HG03108 (cell line): Measurements from ENCODE around the gene NEK1.
"Not testable (repeated sequence)": the region's sequence is repeated elsewhere in the genome, so short reads cannot be mapped to it uniquely, and the experiment has no call there.

ENCODE experiments used
- ATAC-seq: cut with Tn5 transposase; IDR thresholded peaks from one replicate; pipeline ENCODE4 v1.9.1; 2021; ENCODE audit warnings: moderate library complexity; ENCODE audit not compliant: unreplicated experiment

The NEK1 gene

DNA sequence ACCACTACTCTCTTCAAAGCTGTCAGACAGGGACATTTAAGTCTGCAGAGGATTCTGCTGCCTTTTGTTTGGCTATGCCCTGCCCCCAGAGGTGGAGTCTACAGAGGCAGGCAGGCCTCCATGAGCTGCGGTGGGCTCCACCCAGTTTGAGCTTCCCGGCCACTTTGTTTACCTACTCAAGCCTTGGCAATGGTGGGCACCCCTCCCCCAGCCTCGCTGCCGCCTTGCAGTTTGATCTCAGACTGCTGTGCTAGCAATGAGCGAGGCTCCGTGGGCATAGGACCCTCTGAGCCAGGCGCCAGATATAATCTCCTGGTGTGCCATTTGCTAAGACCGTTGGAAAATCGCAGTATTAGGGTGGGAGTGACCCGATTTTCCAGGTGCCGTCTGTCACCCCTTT, 112.5 kb downstream of the NEK1 start:
- not testable (repeated sequence) for ATAC-seq

DNA sequence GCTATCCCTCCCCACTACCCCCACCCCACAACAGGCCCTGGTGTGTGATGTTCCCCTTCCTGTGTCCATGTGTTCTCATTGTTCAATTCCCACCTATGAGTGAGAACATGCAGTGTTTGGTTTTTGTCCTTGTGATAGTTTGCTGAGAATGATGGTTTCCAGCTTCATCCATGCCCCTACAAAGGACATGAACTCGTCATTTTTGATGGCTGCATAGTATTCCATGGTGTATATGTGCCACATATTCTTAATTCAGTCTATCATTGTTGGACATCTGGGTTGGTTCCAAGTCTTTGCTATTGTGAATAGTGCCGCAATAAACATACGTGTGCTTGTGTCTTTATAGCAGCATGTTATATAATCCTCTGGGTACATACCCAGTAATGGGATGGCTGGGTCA, 118.1 kb downstream of the NEK1 start:
- not testable (repeated sequence) for ATAC-seq

DNA sequence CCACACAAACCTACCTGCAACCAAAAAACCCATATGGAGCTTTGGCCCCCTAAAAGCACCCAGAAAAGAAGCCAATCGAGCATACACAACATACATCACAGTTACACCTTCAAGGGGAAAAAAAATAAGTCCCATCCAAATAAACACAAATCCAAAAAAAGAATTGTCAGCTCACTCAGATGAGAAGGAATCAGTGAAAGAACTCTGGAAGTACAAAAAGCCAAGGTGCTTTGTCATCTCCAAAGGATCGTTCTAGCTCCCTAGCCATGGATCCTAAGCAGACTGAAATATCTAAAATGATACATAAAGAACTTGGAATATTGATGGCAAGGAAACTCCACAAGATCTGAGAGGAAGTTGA, 119.2 kb downstream of the NEK1 start:
- ATAC-seq = no peak

DNA sequence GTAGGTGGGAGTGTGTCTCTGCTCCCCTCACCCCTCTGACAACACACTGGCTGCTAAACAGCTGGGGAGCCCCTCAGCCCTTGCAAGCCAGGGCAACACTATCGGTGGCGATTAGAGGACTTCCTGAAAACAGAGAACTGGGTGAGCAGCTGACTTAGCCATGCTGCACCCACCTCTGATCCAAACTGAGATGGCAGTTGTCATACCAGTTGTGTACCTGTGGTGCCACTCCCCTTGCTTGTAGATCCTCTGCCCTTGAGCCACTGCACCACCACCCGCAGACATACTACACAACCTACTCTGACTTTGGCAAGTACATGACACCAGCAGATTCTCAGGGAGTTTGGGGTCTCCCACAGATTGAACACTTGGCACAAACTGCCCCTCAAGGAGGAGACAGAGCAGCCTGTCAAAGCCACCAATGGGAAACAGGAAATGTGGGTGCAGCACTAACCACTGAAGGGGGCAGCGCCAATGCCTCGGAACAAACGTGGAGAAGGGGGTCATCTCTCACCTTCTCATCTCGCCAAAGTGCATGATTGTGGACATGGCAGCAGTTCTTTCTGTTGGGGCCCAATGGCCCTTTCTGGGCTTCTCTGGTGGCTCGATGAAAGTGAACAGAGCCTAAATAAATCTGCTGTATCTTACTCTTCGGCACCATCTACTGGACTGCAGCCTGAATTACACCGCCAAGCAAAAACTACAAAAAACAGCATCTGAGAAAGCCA, 119.8 kb downstream of the NEK1 start:
- ATAC-seq = no peak

DNA sequence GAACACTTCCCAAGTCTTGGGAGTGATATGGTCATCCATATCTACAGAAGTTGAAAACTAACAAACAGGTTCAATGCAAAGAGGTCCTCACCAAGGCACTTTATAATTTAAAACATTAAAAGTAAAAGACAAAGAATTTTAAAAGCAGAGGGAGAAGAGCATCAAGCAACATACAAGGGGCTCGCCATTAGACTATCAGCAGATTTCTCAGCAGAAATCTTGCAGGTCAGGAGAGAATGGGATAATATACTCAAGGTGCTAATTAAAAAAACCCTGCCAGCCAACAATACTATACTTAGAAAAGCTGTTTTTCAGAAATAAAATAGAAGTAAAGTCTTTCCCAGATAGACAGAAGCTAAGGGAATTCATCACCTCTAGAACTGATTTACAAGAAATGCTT, 121.2 kb downstream of the NEK1 start:
- ATAC-seq = no peak

DNA sequence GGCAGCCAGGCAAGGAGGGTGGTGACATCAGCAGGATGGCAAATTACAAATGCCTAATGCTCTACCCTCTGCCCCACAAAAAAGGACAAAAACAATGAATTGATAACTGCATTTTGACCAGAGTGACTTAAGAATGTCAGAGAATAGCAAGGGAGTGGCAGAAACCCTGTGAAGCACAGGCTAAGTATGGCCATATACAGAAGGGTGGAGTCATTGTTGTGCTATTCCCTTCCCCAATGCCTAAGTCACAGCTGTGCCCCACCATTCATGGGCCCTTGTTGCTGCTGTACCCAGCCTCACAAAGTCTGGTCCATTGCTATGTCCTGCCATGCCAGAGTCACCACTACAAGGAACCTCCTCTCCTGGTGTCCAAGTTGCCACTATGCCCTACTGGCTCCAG, 123.1 kb downstream of the NEK1 start:
- ATAC-seq = no peak

DNA sequence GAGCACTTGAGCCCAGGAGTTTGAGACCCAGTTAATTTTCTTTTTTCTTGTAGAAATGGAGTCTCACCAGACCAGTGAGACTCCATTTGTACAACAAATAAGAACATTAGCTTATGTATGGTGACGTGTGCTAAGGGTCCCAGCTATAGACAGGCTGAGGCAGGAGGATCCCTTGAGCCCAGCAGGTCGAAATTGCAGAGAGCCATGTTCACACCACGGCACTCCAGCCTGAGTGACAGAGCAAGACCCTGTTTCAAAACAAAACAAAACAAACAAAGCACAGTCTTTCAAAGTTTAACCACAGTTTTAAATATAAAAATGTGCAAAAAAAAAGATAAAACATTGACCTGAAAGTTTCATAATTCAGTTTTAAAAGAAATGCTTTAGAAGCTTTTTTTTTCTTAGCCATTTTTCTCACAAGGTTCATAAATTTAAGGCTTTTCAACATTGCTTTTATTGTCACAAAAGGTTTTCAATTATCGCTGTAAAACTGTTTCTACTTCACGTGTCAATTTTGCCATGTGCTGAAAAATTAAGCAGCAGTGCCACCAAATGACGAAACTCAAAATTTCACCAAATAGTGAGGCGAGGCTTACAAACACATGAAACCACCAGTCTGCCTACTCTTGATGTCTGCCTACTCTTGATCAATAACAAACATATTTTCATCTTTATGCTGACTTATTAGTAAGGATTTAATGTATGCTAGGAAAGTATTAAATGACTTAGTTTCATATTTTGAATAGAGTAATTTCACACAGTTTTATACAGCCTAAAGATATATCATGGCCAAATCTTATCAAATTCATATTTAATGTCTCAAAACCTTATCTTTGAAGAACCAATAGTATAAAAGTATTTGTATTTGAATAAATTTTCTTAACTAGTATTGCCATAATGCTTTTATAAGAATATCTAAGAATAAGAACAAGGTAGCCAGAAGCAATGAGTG, 126.3 kb downstream of the NEK1 start:
- ATAC-seq = no peak

DNA sequence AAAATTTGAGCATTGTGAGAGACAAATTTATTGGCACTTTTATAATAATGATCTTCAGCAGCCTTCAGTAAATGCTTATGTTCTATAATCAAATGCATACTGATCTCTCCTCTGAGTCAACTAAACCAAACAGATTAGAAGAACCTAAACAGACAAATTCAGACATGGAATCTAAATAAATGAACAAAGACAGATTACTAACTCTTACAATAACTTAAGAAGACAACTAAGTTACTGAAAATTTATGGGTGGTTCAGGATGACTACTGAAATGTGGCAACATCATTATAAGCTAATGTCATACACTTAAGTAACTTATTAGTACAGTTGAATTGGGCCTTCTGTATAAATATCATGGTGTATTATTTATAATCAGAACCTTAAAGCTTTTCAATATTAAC, 127.3 kb downstream of the NEK1 start:
- ATAC-seq = no peak

DNA sequence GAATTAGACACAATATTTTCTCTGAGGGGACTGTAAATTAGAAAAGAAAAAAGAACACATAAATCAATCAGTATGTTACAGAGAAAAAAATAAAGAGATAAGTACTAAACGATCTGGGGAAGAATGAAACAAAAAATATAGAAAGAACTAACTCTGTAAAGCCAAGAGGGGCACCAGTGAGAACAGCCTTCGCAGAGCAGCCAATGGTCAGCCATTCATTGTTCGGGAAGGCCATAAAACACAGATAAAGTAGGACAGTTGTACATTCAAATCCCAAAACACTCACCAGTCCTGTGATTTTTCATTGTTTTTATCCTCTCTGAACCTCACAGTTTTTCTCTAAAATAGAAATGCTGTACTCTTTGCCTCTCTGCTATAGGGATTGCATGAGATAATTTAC, 127.9 kb downstream of the NEK1 start:
- ATAC-seq = no peak

DNA sequence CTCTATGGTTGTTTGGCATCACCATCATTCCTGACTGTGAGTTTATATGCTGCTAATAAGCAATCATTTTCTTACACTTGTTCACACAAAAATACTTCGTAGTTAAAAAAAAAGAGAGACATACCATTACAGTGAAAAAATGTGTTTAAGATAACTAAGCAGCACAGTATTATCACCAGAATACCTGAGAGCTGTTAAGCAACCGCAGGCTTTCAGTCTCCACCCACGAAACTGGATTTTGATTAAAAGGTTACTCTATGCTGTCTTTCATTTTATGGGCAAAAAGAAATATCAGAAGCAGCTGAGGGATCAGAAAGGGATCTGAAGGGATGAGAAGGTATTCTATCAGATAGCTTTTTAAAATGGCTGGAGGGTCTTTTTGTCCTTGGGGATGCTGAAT, 148.3 kb downstream of the NEK1 start:
- no peak for ATAC-seq

DNA sequence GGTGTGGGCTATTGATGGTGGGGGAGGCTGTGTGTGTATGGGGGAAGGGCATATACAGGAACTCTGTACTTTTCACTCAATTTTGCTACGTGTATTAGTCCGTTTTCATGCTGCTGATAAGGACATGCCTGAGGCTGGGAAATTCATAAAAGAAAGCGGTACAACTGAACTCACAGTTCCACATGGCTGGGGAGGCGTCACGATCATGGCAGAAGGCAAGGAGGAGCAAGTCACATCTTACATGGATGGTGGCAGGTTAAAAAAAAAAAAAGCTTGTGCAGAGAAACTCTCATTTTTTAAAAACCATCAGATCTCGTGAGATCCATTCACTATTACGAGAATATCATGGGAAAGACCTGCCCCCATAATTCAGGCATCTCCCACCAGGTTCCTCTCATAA, 152.3 kb downstream of the NEK1 start:
- ATAC-seq = no peak

DNA sequence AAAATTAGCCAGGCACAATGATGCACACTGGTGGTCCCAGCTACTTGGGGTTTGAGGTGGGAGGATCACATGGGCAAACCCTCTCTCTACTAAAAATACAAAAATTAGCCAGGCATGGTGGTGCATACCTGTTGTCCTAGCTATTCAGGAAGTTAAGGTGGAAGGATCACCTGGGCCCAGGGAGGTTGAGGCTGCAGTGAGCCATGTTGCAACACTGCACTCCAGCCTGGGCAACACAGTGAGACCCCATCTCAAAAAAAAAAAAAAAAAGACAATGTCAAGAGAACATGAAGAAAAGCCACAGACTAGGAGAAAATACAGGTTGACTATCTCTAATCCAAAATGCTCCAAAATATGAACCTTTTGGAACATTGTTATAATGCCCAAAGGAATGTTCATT, 153.8 kb downstream of the NEK1 start:
- ATAC-seq = no peak

DNA sequence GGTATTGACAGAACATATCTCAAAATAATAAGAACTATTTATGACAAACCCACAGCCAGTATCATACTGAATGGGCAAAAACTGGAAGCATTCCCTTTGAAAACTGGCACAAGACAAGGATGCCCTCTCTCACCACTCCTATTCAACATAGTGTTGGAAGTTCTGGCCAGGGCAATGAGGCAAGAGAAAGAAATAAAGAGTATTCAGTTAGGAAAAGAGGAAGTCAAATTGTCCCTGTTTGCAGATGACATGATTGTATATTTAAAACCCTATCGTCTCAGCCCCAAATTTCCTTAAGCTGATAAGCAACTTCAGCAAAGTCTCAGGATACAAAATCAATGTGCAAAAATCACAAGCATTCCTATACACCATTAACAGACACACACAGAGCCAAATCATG, 159.7 kb downstream of the NEK1 start:
- ATAC-seq = not testable (repeated sequence)

DNA sequence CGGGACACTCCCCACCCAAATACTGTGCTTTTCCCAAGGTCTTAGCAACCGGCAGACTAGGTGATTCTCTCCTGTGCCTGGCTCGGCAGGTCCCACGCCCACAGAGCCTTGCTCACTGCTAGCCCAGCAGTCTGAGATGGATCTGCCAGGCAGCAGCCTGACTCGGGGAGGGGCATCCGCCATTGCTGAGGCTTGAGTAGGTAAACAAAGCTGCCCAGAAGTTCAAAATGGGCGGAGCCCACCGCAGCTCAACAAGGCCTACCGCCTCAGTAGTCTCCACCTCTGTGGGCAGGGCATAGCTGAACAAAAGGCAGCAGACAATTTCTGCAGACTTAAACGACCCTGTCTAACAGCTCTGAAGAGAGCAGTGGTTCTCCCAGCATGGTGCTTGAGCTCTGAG, 163.4 kb downstream of the NEK1 start:
- ATAC-seq = not testable (repeated sequence)

DNA sequence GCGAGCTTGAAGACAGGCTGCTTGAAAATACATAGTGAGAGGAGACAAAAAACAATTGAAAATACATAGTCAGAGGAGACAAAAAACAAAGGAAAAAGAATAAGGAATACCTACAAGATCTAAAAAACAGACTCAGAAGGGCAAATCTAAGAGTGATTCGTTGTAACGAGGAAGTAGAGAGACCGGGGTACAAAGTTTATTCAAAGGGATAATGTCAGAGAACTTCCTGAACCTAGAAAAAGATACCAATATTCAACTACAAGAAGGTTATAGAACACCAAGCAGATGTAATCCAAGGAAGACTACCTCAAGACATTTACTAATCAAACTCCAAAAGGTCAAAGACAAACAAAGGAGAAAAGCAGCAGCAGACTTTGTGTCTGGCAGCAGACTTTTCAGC, 165.6 kb downstream of the NEK1 start:
- ATAC-seq = no peak

DNA sequence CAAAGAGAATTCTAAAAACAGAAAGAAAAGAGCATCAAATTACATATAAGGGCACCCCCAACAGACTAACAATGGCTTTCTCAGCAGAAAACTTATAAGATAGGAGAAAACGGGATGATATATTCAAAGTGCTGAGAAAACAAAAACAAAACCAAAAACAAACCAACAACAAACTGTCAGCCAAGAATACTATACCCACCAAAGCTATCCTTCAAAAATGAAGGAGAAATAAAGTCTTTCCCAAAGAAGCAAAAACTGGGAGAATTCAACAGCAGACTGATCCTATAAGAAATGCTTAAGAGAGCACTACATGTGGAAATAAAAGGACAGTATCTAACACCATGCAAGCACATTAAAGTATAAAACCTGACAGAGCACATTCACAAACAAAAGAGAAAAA, 168.6 kb downstream of the NEK1 start:
- ATAC-seq = no peak

DNA sequence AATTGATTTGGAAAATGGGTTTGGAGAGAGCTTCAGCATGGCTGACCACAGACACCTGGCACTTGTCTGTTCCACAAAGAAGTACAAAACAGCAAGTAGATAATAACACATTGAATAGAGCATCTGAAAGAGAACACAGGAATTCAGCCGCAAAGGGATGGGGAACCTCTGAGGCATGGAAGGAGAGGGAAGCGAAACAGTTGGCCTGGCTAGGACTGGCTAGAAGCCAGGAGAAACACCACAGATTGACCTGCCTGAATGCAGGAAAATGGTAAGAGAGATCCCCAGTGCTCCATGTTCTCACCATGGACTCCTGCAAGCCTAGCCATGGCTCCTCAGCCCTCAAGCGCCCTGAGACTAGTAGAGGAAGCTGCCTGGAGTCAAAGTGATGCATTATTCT, 171.9 kb downstream of the NEK1 start:
- ATAC-seq = no peak

DNA sequence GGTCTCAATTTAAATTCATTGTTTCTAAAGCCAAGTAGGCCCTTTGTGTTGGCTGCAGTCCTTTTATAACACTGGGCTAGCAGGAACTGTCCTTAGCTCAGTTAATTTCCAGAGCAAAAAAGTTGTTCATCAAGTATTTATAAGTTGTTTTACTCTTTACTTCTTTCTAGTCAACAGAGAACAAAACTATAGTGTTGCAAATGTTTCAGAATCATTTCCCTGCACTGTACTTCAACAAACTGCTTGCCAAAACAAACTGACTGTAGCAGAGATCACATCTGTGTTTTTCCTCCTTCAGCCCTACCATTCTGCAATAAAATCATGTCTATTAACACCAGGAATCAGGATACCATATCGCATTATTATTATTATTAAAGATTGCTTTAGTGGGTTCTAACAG, 173.1 kb downstream of the NEK1 start:
- no peak for ATAC-seq

DNA sequence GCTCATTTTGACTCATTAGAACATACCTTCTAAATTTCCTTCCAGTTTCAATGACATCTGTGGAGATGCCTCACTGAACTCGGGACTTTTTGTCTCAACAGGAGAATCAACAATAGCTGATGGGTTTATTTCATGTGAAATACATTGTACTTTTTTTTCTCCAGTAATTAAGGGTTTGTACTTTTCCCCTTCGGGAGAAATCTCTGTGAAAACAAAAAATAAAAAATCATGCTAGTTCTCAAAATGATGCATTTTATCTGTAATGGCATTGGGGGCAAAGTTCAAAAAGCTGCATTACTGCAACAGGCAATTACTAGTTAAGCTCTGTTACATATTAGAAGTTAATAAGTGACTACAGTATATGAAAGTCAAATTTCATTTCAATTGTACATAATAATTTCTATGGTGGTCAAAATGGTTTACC, 174.3 kb downstream of the NEK1 start:
- peak; percentile 38 for ATAC-seq

DNA sequence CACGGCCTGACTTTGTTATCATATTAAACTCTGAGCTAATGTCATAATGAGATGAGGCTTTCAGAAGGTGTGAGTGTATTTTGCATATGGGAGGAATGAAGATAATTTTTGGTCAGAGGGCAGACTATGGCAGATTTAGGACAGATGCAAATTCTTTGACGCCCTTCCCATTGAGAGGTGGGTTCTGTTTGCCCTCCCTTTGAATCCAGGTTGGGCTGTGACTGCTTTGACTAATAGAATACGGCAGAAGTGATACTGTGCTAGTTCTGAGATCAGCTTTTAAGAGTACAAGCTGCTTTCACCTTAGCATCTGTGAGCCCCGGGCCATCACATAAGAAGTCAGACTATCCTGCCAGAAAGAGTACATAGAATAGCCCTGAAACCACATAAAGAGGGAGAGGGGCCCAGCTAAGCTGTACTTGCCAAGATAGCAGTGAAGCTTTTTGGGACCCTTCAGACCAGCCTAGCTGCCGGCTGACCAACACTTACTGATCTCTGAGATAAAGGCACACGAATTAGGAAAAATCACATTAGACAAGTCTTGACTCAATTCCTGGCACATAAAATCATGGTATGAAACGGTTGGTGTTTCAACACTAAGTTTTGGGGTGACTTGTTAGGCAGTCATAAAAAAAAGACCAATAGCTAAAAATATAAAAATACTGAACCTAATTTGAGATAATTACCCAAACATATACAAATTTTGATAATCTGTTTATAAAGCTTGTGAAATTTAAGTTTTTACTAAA, 174.9 kb downstream of the NEK1 start:
- ATAC-seq = peak; percentile 83

DNA sequence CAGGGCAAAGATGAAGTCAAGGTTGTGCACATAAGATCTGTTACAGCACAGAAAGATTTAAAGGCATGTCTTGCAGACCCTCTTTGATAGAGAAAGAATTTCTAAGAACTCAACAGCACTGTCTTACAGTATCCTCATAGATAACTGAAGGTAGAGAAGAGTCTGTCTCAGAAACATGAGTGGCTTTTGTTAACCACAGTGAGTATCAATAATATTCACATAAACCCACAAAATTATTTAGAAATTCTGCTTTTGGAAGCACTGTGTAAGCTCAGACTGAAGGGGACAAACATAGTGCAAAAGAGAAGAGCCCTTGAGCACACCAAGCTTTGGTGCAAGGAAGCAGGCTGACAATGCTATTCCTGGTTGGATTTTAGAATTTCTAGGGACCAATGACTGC, 175.6 kb downstream of the NEK1 start:
- ATAC-seq = no peak

DNA sequence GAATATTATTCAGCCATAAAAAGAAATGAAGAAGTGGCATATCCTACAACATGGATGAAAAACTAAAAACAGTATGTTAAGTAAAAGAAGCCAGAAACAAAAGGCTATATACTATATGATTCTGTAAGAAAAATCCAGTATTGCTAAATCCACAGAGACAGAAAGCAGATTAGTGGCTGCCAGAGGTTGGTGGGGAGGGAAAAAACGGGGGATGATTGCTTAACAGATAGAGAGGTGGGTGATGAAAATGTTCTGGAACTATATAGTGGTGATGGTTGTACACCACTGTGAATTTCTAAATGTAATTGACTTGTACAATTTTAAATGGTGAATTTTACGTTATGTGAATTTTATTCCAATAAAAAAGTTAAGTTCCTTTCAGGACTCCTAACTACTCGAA, 184.0 kb downstream of the NEK1 start:
- no peak for ATAC-seq
